Measurements from ENCODE around the gene NPM1. TPM values are rescaled to one million over a fixed set of nuclear protein-coding genes. Genes with fewer than 3 reads are reported as not detected.

Gene NPM1
- total RNA-seq, 1 donor from 2014 or later: 412 TPM

- no peak for DNase-seq
These were observed 40.6 kb downstream of the NPM1 start for GRCh38 chr5:171428168-171428696.

- no peak for DNase-seq
These were observed 41.3 kb downstream of the NPM1 start for GRCh38 chr5:171428809-171429542.

- DNase-seq: no peak
These were observed 41.9 kb downstream of the NPM1 start for GRCh38 chr5:171429543-171429910.

DNA sequence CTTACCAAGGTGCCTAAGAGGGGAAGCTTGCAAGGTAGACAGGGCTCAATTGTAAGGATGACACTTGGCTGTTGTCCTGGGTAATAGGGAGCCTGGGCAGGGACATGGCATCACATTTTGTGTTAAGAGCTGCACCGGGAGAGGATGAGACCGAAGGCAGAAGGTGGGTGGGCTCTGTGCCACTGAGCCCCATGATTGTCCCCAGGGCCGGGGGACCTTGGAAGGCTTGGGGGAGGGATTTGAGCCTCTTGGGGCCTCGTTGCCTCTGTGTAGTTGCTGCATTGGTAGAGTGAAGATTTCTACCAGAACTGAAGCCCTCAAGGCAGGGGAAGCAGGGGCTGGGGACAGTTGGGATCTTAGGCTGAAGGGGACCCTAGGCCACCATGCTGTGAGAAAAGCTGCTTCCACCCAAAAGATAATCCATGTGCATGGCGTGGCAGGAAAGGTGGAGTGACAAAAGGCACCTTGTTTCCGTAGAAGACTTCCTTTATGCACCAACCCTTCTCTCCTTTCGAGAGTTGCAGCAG, 43.7 kb downstream of the NPM1 start:
- no peak for DNase-seq

GRCh38 chr5:171432076-171432475, 44.4 kb downstream of the NPM1 start:
- DNase-seq: no peak

GRCh38 chr5:171432583-171433351, 45.1 kb downstream of the NPM1 start:
- no peak for DNase-seq

DNA sequence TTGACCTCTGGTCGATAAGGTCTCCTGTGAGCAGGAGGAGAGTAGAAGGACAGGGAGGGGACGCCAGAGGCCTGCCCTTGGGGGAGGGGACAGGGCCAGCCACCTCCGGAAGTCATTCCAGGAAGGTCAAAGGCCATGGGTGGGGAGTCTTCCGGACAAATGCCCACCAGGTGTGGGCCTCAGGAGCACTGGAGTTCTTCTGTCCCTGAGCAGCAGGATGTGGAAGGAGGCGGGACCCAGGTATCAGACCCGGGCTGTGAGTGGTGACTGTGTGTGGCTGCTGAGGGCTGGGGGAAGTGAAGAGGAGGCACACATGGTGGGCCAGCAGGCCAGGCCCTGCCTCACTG, 45.7 kb downstream of the NPM1 start:
- no peak for DNase-seq

DNA sequence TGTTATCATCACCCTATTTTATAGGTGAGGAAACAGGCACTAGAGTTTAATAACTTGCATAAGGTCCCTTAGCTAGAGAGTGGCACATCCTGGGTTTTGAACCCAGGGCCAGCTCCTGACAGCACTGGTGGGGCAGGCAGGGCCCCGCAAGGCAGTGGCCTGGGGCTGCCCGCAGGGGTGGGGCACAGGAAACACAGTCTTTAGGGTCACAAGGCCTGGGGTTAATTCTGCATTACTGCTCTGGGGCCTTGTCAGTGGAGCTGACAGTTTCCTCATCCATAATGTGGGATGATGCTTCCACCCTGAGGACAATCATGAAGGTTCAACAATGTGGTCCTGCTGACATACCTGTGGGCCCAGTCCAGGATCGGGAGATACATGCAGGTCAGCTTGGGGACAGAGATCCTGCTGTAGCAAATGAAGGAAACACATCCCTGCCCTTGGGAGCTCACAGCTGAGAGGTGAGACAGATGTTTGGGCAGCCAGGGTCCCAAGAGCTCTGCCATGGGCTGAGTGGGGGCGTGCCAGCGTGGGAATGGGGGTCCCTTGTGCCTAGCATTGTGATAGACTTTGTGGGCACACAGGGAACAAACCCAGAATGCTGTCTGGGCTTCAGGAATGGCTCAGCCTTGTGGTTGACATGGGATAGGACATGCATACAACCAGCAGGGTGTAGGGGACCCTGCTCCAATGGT, 46.5 kb downstream of the NPM1 start:
- DNase-seq: no peak

- no peak for DNase-seq
These were observed 47.2 kb downstream of the NPM1 start for GRCh38 chr5:171434874-171435273.

DNA sequence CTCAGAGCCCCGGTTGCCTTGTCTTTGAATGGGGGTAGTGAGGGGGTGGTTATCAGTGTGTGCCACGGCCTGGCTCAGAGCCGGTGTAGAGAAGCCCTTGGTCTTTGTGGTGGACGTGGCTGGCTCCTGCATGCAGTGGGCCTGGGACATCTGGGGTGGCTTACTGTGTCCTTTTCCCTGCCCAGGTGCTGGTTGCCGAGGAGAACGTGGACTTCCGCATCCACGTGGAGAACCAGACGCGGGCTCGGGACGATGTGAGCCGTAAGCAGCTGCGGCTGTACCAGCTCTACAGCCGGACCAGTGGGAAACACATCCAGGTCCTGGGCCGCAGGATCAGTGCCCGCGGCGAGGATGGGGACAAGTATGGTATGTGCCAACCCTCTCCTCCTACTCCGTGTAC, 48.3 kb downstream of the NPM1 start:
- no peak for DNase-seq

DNA sequence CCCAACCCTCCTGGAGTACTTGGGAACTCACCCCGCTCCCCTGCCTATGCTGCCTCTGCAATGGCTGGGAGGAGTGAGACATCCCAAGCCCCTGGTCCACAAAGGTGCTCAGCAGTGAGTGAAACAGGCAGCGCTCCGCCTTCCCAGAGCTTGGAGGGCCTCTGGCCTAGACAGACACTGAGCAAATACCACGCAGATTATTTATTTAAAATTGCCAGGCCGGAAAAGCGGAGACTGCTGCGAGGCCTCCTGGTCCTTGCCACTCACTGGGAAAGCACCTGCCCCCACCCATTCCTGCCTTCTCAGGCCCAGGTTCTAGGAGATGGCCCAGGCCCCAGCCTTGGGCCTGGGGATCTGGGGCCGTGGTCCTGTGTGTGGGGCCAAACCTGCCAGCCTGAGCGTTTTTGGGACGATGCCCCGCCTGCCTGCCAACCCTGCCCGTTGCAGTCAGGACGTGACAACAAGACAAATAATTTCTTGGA, 49.2 kb downstream of the NPM1 start:
- DNase-seq: no peak

GRCh38 chr5:171437286-171437821, 49.7 kb downstream of the NPM1 start:
- DNase-seq: no peak

DNA sequence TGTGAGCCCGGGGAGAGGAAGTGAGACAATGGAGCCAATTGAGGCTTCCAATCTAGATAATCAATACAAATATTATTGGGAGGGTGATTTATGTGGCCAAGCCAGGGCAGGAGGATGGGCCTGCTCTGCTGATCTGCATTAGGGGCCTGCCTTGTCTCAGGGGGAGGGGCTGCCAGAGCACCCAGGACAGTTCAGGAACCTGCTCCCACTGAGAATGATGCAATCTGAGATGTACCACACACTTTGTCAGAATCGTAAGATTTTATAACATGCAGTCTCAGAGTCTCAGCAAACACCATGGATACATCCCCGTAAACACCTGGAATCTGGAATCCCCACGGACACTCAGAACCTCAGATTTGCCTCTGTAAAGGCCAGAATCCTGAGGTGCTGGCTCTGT, 51.1 kb downstream of the NPM1 start:
- DNase-seq: no peak

GRCh38 chr5:171441246-171441791, 53.7 kb downstream of the NPM1 start:
- DNase-seq: no peak

- DNase-seq: no peak
These were observed 54.8 kb downstream of the NPM1 start for GRCh38 chr5:171442287-171443042.

DNA sequence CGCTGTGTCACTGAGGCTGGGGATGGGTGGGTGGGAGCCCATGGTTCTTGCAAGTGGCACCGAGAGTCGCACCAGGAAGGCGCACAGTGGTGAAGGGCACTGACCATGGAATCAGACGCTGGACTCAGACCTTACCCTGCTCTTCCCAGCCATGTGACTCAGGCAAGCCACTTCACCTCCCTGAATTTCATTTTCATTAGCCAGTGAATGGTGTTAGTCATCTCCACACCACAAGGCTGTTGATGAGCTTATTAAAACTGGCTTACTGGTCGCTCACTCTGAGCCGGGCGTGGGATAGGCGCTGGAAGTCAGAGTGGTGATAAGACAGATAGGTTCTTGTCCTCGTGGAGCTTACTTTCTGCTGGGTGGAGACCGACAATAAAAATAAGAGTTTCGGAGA, 56.9 kb downstream of the NPM1 start:
- DNase-seq: no peak

- no peak for DNase-seq
These were observed 58.2 kb downstream of the NPM1 start for GRCh38 chr5:171445644-171446516.

GRCh38 chr5:171447226-171447625, 59.6 kb downstream of the NPM1 start:
- no peak for DNase-seq

DNA sequence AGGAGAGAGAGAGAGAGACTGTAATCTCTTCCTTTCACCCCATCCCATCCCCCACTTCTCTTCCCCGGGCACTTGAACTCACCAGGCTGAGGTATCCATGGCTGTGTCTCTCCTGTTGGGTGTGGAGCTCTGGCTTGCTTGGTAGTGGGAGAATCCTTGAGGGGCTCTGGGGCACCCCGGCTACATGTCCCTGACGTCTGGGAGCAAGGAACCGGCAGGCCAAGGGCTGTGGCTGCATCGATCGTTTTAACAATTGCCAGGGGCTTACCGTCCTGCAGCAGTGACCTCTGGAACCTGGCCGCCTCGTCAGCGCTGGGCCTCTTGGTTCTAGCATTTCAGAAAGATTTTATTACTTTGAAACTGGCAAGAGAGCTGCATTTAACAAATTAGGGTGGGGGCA, 61.8 kb downstream of the NPM1 start:
- DNase-seq: no peak
